Activated naive CD8-positive, alpha-beta T cell (primary cell): ENCODE measurements around the gene HOXD11.

Source experiments
- H3K27ac Mint-ChIP-seq: one replicate; pipeline ENCODE4 v1.8.0; 2021; ENCODE audit warnings: mixed read lengths
- H3K27me3 Mint-ChIP-seq: one replicate; pipeline ENCODE4 v1.8.0; 2021; ENCODE audit warnings: mixed read lengths
- H3K36me3 Mint-ChIP-seq: one replicate; pipeline ENCODE4 v1.8.0; 2021; ENCODE audit warnings: mixed read lengths
- H3K4me1 Mint-ChIP-seq: one replicate; pipeline ENCODE4 v1.8.0; 2021; ENCODE audit warnings: low read depth, mixed read lengths
- H3K4me3 Mint-ChIP-seq: one replicate; pipeline ENCODE4 v1.8.0; 2021; ENCODE audit warnings: mild to moderate bottlenecking, mixed read lengths
- H3K9me3 Mint-ChIP-seq: one replicate; pipeline ENCODE4 v1.8.0; 2021; ENCODE audit warnings: low read depth, mixed read lengths

Gene HOXD11

DNA sequence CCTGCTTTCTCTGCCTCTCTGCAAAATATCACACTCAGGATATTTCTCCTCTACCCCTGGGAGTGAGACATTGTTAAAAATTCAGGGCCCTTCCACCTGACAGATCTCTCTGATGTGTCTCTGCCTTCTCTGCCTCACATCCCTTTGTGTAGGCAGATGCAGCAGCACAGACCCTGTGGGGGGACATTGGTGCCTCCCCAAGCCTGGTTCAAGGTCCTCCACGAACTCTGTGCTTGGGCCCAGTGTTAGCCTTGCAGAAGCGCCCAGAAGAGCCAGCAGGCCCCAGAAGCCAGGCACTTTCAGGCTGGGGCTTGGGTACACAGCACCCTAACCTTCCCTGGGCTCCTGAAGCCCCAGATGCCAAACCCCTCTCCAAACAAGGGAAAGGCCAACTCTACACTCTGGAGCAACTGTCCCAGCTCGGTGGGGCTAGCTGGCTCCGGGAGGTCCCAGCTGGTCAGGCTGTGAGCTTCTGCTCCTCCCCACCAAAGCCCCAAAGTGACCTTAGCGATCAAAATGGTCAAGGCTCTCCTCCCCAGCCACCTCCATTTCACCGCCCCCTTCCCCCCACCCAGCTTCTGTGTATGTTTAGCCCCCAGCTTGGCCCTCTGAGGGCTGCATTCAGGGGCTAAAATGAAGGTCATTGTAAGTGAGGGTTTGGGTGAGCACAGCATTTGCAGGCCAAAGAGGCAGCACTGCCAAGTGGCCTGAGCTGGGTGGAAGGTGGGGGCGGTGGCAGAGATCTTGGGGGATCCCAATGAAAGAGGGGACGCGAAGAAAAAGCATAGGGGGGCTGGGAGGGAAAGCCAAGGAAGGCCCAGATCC is 18.1 kb downstream of the HOXD11 start:
- Mint-ChIP-seq H3K9me3 (no peaks in the 10 kb centered on the region), H3K4me1 (peaks cover 20% of the 10 kb centered on the region), H3K27ac (no peak overlapping the region), H3K27me3 (peaks cover 48% of the 10 kb centered on the region), H3K4me3 (peak overlapping the region; percentile 38), H3K36me3 (no peaks in the 10 kb centered on the region)

DNA sequence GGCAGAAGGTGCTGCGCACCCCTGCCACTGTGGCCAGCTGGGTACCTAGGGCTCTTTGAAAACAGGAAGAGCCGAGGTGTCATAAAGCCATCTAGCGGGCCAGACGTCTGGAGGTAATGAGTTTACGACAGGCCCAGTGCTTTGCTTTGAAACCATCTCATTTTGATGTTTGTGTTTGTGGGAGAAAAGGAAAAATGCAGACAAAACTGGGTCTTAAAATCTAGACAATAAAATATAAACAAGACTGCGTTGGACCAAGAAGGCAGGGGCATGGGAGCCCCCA is 18.6 kb downstream of the HOXD11 start:
- Mint-ChIP-seq H3K36me3 (no peaks in the 10 kb centered on the region), H3K9me3 (no peaks in the 10 kb centered on the region), H3K4me1 (peaks cover 20% of the 10 kb centered on the region), H3K27me3 (peaks cover 42% of the 10 kb centered on the region), H3K4me3 (no peak overlapping the region), H3K27ac (no peak overlapping the region)

DNA sequence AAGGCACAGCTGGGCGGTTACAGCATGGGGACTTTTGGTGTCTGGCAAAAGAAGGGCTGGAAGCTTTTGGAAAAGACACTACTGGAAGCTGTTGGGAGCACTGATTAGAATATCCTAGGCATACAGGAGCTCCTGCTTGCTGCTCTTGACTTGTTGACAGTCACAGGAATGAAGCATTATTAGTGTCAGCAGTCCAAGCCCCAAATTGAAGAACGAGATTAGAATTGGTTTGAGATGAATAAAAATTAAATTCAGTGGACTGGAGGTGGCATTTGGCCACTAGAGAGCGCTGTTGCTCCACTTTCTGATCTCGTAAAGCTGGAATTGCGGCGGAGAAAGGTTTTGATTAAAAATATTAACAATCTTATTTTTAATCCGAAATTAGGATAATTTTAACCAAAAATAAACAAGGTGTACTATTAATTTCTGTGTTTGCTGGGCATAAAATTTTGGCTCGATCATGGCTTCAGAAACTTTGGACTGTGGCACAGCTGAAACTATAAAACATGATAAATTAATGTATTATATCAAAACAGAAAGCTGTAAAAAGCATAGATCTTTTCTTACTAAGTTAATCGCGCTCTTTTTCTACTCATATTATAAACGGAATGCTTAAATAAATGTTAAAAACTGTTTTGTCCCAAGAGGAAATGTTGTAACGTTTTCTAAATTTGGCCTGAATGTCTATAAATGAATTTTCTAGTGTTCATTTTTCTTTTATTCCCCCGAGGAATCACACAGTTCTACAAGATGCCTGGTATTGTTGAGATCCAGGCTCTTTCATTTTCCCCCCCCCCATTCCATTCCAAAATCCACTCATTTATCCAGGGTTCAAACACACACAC is 20.1 kb downstream of the HOXD11 start:
- Mint-ChIP-seq H3K27ac (no peak overlapping the region), H3K4me3 (no peak overlapping the region), H3K36me3 (no peaks in the 10 kb centered on the region), H3K9me3 (no peaks in the 10 kb centered on the region), H3K4me1 (peaks cover 28% of the 10 kb centered on the region), H3K27me3 (peaks cover 49% of the 10 kb centered on the region)

DNA sequence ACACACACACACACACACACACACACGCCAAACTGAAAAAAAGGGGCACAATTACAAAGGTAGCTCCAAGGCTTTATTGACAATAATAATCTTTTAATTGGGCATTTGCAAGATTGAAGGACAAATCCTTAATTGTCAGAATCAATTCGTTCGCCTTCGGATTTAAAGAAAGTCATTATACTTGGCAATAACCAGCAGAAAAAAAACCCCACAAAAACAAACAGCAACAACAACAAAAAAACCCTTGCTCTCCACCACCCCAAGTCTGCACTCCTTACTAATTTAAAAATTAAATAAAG is 20.6 kb downstream of the HOXD11 start:
- Mint-ChIP-seq H3K4me1 (peaks cover 31% of the 10 kb centered on the region), H3K4me3 (peak overlapping the region; percentile 49), H3K36me3 (no peaks in the 10 kb centered on the region), H3K27ac (no peak overlapping the region), H3K9me3 (no peaks in the 10 kb centered on the region), H3K27me3 (peaks cover 53% of the 10 kb centered on the region)

DNA sequence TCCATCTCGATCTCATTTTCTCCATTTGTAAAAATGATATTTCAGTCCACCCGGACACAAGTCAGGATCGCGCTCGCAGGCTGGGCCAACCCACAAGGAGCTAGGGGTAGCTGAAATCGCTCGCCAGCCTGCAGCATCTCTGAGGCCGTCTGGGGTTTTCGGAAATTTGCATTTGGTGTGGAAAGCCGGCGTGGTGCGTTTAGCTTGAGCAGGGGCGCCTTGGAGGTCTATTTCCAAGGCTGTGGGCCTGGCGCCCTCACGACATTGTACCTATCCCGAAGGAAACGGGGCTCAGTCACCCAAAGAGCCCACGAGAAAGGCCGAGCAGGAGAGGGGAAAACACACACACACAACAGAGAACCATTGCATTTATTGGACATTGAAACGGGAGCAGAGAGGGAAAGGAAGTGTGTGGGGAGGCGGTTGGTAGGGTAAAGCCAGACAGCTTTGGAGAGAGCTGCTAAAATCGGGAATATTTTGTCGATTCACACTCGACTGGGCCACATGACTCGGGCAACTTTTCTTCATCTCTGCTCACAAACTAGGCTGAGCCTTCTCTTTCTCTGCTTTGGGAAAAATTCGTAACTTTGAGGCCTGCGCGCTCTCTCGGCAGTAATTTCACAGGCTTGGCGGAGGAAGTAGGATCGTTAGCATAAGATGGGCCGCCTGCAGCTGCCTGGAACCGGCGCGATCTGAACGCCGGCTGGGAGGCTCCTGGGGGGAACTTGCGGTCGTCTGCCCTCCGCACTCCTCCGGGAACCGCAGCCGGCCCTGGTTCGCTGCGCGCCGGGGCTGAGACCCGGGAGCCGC is 21.3 kb downstream of the HOXD11 start:
- H3K27me3 Mint-ChIP-seq = peaks cover 58% of the 10 kb centered on the region
- no peaks in the 10 kb centered on the region for H3K9me3 Mint-ChIP-seq
- H3K27ac Mint-ChIP-seq = peak overlapping the region; percentile 22
- H3K4me1 Mint-ChIP-seq = peaks cover 34% of the 10 kb centered on the region
- no peaks in the 10 kb centered on the region for H3K36me3 Mint-ChIP-seq
- H3K4me3 Mint-ChIP-seq = peak overlapping the region; percentile 71

DNA sequence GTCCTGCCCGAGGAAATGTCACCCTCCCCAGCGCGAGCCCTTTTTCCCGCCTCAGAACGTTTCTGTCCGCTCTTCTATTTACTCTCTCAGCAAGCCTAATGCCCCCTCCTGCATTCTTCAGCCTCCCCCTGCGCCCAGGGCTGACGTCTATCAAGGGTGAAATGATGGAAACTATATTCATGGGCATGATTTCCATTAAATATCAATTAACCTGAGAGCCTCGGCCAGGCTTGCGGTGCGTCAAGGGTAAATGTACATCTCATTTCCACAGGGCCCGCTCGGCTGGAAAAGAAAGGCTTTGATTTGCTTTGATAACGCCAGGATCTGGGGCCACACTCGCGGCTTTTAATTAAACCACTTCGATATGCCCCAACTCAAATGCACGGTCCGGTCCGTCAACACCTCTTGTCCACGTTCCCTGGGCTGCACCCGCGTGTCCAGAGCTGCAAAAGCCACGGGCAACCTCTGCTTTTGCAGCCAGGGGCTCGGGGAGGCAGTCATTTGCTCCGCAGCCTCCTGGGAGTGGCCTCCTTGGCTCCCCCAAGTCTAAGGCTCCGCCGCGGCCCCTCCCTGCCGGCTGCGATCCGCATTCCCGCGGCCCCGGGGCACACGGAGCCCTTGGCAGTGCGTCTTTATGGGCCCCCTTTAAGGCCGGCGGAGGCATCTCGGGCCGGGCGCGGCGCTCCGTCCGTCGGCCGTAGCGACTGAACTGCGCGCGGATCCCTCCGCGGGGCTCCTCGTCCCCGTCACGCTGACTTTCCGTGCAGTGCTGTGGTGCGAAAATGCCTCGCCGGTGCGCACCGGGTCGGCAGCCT is 22.1 kb downstream of the HOXD11 start, which contains the start of gene HOXD8:
HOXD8 (plus strand) TSS at position 724 of the 815 bp plus-strand sequence. CDS start 662 bp downstream, outside the sequence.
- H3K9me3 Mint-ChIP-seq = no peaks in the 10 kb centered on the region
- peaks cover 28% of the 10 kb centered on the region for H3K4me1 Mint-ChIP-seq
- H3K4me3 Mint-ChIP-seq = peak within 1 kb of the TSS; percentile 71
- H3K27me3 Mint-ChIP-seq = peaks cover 59% of the 10 kb centered on the region
- H3K27ac Mint-ChIP-seq = peak within 1 kb of the TSS; percentile 22
- H3K36me3 Mint-ChIP-seq = no peaks in the 10 kb centered on the region

DNA sequence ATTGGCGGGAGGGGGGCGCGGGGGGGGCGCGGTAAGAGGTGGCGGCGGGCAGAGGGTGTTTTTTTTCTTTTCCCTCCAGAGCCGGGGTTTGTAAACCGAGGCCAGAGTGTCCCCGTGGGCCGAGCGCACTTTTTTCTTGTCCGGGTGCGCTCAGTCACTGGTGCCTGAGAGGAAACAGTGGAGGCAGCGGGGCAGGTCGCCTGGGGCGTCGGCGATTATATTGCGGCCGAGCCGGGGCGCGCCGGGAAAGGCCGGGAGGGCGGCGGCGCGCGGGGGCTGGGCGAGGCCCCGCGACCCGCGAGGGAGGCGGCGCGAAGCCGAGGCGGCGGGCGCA is 22.7 kb downstream of the HOXD11 start:
- Mint-ChIP-seq H3K27me3 (peaks cover 61% of the 10 kb centered on the region), H3K27ac (no peak overlapping the region), H3K4me3 (no peak overlapping the region), H3K36me3 (no peaks in the 10 kb centered on the region), H3K4me1 (peaks cover 27% of the 10 kb centered on the region), H3K9me3 (no peaks in the 10 kb centered on the region)

DNA sequence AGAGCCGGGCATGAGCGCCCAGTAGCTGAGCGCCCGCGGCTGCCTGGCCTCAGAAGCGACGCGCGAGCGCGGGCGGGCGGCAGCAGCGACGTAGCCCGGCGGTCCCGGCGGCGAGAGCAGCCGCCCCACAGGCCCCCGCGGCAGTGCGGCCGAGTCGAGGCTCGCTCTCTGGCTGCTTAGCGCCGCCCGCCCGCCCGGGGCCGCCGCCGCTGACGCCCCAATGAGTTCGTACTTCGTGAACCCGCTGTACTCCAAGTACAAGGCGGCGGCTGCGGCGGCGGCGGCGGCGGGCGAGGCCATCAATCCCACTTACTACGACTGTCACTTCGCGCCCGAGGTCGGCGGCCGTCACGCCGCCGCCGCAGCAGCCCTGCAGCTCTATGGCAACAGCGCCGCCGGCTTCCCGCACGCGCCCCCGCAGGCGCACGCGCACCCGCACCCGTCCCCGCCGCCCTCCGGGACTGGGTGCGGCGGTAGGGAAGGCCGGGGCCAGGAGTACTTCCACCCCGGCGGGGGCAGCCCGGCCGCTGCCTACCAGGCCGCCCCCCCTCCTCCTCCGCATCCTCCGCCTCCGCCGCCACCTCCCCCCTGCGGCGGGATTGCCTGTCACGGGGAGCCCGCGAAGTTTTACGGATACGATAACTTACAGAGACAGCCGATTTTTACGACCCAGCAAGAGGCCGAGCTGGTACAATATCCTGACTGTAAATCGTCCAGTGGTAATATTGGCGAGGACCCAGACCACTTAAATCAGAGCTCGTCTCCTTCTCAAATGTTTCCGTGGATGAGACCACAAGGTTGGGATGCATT is 23.3 kb downstream of the HOXD11 start:
- no peaks in the 10 kb centered on the region for H3K36me3 Mint-ChIP-seq
- peaks cover 28% of the 10 kb centered on the region for H3K4me1 Mint-ChIP-seq
- peaks cover 65% of the 10 kb centered on the region for H3K27me3 Mint-ChIP-seq
- H3K27ac Mint-ChIP-seq = no peak overlapping the region
- no peaks in the 10 kb centered on the region for H3K9me3 Mint-ChIP-seq
- peak overlapping the region; percentile 76 for H3K4me3 Mint-ChIP-seq

DNA sequence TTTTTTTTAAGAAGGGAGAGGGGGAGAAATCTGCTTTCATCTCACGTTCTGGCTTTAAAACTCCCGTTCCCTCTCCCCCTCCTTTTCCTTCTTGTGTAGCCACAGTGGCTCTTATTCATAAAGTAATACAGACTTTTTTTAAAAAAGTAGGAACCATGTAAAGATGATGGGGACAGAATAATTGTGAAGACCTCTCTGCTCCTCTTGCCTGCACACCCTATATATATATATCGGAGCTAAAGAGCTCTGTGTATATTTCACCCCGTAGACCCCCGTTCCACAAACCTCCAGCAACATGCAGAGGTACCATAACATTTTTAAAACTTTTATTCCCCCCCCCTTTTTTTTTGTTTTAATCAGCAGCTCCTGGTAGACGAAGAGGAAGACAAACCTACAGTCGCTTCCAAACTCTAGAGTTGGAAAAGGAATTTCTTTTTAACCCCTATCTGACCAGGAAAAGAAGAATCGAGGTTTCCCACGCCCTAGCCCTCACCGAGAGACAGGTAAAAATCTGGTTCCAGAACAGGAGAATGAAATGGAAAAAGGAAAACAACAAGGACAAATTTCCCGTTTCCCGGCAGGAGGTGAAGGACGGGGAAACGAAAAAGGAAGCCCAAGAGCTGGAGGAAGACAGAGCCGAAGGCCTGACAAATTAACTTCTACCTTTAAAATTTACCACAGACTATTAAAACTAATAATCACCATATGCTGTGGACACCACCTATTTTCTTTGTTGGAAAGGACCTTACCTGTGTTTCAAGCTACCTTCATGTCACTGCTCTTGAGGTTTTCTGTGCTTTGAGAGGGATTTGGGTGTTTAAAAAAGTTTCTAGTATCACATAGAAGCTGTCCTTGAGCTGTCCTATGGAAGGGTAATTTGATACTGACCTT is 24.1 kb downstream of the HOXD11 start:
- peaks cover 2% of the 10 kb centered on the region for H3K36me3 Mint-ChIP-seq
- H3K27me3 Mint-ChIP-seq = peaks cover 63% of the 10 kb centered on the region
- no peaks in the 10 kb centered on the region for H3K9me3 Mint-ChIP-seq
- H3K4me3 Mint-ChIP-seq = peak overlapping the region; percentile 76
- H3K27ac Mint-ChIP-seq = peak overlapping the region; percentile 58
- peaks cover 37% of the 10 kb centered on the region for H3K4me1 Mint-ChIP-seq

DNA sequence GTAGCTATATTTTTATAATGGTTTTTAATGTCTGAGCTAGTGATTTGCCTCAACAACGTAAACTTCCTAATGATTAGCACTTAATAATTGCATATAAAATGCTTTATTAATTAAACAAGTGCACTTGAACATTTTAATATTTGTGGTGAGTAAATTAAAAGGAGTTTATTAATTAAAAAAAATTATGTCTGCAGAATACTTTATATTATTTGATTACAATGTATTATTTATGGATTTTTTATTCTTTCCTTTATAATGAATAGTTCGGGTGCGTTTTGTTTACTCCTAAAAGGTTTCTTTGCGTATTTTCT is 24.7 kb downstream of the HOXD11 start:
- Mint-ChIP-seq H3K27ac (no peak overlapping the region), H3K4me3 (peak overlapping the region; percentile 82), H3K4me1 (peaks cover 38% of the 10 kb centered on the region), H3K27me3 (peaks cover 62% of the 10 kb centered on the region), H3K36me3 (peaks cover 2% of the 10 kb centered on the region), H3K9me3 (no peaks in the 10 kb centered on the region)

DNA sequence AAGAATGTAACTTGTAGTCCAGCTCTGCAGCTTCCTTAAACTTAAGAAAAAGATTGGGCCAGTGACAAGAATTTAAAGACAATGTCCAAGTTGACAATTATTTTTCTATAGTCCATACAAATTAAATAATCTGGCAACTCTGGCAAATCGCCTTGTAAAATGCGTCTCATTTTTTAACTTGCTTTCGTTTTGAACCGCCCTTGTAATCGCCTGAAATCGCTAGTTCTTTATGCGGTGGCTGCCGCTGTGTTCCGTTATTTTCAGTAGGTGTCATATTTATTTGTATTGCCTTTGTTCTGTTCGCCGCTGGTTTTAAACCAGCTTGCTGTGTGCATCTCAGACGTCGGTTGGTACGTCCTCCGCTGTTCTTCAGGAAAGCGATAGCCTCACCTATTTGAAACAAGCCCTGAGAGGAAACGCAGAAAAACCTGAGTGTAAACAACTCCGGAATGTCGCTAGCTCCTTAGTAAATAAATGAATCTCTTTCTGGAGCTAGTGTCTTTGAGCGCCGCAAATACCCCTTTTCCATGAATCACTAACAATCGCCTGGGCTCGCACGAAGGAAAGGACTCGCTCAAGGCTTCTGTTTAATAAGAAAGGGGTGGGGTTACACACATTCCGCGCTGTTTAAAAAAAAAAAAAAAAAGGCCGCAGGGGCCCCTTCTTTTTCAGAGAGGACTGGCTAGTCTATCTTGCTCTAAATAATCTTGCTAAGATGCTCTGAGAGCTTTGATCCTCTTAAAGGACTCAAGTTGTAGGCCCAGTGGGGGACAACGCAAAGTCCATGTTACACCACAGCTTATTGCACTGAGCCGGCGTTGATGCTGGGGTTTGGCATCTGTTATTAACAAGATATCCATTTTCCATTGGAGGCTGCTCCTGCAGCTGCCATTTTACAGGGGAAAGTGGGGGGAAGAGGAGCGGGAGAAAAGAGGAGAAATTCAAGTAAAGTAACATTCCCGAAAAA is 25.4 kb downstream of the HOXD11 start:
- Mint-ChIP-seq H3K4me3 (peak overlapping the region; percentile 82), H3K36me3 (peaks cover 2% of the 10 kb centered on the region), H3K27me3 (peaks cover 61% of the 10 kb centered on the region), H3K9me3 (no peaks in the 10 kb centered on the region), H3K4me1 (peaks cover 41% of the 10 kb centered on the region), H3K27ac (no peak overlapping the region)

DNA sequence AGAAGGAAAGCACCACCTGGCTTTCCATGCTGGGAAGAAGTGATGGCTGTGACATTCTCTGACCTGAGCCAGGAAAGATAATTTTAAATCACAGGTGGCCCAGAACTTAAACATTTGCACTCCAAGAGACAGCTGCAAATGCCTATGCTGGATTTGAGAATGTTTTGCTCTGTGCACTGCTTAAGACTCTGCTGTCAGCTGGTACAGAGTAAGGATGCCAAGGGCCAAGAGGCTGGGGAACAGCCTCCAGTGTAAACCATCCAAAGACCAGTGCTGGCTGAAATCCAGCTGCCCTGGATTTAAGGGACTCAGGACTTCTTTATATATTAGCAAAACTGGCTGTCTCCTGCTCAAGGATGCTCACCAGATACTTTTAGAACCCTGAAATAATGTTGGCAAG is 26.3 kb downstream of the HOXD11 start:
- H3K36me3 Mint-ChIP-seq = peaks cover 3% of the 10 kb centered on the region
- no peaks in the 10 kb centered on the region for H3K9me3 Mint-ChIP-seq
- H3K27me3 Mint-ChIP-seq = peaks cover 65% of the 10 kb centered on the region
- H3K4me1 Mint-ChIP-seq = peaks cover 39% of the 10 kb centered on the region
- no peak overlapping the region for H3K4me3 Mint-ChIP-seq
- H3K27ac Mint-ChIP-seq = no peak overlapping the region
